Measurements from ENCODE around the gene CBY1.

DNA sequence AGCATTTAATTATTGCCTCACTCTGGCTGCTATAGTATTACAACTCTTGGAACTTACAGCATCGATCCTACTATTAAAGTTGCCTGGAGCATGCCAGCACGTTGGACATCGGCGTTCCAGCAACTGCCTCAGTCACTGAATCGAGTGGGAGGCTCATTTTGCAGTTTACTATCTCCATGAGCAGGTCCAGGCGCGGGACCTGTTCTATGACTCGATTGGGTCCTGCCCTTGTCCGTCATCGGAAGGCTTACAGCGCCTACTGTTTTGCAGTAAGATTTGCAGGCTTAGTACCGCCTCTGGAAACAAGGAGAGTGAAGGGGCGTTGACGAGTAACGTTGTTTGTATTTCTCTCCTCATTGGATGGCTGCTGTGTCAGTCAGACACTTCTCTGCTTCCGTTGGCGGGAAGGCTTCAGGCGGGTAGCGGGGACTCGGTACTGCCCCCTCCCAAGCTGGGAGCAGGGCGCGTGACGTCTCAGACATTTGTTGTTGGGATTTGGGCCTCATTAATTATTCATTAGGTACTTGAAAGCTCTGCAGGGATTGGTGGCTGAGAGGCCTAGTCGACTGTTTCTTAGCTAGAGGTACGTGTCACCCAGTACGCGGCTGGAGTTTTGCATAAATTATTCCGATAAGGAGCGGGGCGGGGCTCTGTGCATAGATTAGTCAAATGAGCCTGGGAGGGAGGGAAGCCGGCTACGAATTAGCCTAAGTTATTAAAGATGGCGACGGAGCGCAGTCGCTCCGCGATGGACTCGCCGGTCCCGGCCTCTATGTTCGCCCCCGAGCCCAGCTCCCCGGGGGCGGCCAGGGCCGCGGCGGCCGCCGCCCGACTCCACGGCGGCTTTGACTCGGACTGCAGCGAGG is 49.0 kb downstream of the CBY1 start, which contains the start of gene GTPBP1:
- TF ChIP-seq, protein P1, sequence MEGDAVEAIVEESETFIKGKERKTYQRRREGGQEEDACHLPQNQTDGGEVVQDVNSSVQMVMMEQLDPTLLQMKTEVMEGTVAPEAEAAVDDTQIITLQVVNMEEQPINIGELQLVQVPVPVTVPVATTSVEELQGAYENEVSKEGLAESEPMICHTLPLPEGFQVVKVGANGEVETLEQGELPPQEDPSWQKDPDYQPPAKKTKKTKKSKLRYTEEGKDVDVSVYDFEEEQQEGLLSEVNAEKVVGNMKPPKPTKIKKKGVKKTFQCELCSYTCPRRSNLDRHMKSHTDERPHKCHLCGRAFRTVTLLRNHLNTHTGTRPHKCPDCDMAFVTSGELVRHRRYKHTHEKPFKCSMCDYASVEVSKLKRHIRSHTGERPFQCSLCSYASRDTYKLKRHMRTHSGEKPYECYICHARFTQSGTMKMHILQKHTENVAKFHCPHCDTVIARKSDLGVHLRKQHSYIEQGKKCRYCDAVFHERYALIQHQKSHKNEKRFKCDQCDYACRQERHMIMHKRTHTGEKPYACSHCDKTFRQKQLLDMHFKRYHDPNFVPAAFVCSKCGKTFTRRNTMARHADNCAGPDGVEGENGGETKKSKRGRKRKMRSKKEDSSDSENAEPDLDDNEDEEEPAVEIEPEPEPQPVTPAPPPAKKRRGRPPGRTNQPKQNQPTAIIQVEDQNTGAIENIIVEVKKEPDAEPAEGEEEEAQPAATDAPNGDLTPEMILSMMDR (IDR thresholded peaks at IDR 0.05) = peak in 2 of 6 experiments; percentile 10 to 26
- TF ChIP-seq POLR2A (IDR thresholded peaks at IDR 0.05) = peak; percentile 68 to 97
